Astrocyte of the hippocampus (primary cell): ENCODE results near the gene NUBP2.
"Not testable (repeated sequence)": the region's sequence is repeated elsewhere in the genome, so short reads cannot be mapped to it uniquely, and the experiment has no call there.

Experiments
- DNase-seq: peaks from one replicate; pipeline ENCODE4 v3.0.0; 2011; ENCODE audit warnings: low read depth, low spot score

The NUBP2 gene

DNA sequence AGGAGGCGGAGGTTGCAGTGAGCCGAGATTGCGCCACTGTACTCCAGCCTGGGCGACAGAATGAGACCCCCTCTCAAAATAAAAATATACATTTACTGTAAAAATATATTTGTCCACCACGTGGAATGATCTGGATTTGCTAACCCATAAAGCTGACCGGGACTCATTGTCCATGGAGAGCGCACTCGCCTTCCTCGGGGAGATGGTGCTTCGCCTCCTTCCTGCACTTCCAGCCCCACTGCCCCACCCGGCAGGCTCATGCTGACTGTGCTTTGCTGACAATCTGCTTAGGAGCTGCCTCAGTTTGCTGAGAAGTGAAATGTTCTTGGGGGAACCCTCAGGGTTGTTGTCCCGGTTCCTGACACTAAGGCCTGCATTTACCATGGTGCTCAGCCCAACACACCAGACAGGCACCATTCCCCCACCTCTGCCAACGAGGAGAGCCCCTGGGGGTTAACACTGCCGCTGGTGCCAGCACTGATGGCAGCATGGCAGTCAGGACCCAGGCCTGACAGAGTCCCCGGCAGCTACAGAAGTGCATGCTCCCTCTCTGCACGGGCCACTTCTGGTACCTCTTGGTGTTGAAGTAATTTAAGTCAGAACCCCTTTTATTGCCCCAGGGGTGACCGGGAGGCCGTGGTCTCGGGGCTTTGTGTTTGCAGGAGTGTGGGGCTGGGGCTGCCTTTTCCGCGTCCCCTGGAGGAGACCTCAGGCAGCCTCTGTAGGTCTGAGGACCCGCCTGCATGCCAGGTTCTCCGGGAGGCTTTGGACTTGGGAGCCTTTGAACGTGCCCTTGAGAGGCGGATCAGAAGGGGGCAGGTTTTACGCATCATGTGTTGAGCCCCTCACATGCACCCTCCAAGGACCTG lies 2.5 kb downstream of the NUBP2 start:
- no peak for DNase-seq

- DNase-seq: no peak
Measured at GRCh38 chr16:1785846-1786170, 3.0 kb downstream of the NUBP2 start.

DNA sequence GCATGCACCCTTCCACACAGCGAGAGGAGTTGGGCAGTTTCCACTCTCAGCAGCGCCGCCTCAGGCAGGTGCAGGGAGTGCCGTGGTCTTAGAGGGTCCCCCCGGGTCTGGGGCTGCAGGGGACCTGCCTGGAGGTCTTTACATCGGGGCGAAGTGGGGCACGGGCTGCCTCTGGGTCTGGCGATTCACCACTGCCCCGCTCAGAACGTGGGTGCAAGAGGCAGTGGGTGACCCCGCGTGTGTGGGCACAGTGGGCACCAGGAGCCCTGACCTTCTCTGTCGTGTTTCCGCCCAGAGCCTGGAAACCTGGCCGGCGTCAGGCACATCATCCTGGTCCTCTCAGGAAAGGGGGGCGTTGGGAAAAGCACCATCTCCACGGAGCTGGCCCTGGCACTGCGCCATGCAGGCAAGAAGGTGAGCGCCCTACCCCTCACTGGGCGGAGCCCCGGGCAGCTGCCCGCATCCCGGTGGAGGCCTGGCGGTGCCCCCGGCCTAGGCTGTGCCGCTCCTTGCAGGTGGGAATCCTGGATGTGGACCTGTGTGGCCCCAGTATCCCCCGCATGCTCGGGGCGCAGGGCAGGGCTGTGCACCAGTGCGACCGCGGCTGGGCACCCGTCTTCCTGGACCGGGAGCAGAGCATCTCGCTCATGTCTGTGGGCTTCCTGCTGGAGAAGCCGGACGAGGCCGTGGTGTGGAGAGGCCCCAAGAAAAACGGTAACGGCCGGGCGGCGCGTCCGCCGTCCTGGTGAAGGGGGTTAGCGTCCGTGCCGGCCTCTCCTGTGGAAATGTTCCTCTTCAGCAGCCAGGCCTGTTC lies 3.7 kb downstream of the NUBP2 start:
- DNase-seq: no peak

- no peak for DNase-seq
Measured at GRCh38 chr16:1787056-1787321, 4.2 kb downstream of the NUBP2 start.

- no peak for DNase-seq
Measured at GRCh38 chr16:1787322-1788094, 4.7 kb downstream of the NUBP2 start.

- DNase-seq: no peak
Measured at GRCh38 chr16:1788095-1788707, 5.4 kb downstream of the NUBP2 start.

DNA sequence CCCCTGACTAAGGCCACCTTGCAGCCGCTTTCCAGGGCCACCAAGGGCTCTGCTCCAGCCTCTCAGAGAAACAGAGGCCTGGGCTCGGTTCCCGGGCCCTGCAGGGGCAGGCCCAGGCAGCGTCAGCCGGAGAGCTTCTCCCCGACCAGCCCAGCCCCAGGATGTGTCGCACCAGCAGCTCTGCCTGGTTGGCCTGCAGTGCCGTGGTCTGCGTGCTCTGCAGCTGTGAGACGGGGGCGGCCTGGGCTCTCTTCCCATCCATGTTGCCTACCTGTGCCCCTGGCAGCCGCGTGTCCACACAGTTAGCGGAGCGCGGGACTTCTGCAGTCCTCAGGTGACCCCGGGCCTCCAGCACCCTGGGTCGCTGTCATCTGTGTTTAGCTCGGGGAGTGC lies 5.9 kb downstream of the NUBP2 start:
- no peak for DNase-seq

DNA sequence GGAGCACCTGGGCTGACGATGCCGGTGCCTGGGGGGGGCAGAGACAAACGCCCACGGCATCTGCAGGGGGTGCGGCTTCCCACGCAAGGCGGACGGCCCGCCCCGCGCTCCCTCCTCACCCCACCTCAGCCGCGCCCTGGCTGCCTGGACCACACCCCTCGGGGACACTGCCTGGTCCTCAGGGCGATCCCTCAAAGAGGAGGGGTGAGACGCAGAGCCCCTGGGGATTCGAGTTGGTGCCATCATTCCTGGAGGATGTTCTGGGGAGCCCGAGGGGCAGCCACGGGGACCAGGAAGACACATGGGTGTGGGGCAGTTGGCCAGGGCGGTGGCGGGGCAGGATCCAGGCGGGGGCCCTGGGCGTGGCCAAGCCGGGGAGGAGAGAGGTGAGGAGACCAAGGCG lies 6.9 kb downstream of the NUBP2 start:
- DNase-seq: no peak

DNA sequence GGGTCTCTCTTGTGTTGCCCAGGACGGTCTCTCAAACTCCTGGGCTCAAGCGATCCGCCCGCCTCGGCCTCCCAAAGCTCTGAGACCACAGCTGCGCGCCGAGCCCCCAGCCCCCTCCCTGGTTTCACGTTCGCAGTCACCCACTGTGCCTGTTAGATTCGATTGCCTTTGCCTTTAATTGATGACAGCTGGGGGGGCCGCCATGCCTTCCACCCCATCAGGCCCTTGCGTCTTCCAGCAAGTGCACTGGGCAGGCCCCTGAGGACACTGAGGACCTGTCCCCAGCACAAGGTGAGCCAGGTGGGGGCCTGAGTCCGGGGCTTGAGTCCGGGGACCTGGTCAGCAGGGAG lies 7.5 kb downstream of the NUBP2 start:
- no peak for DNase-seq

DNA sequence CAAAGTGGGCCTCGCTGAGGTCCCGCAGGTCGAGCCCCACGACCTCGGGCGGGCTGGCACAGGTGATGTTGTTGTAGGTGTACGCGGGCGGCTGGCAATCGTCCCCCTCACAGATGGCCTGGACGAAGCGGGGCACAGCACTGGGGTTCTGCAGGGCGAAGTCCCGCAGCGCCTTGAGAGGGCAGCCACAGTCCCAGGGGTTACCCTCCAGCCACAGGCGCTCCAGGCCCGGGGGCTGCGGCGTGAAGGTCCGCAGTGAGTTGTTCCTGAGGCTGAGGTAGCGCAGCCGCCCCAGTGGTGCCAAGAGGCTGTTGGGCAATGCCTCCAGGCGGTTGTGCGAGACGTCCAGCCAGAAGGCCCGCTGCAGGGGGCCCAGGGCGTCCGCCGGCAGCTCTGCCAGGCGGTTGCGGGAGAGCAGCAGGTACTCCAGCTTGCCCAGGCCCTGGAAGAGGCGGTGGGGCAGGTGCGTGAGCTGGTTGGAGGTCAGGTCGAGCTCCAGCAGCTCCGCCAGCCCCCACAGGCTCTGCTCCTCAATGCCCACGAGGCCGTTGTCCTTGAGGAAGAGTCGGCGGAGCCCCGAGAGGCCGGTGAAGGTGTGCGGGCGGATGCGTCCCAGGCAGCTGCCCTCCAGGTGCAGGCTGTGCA lies 8.0 kb downstream of the NUBP2 start:
- no peak for DNase-seq

DNA sequence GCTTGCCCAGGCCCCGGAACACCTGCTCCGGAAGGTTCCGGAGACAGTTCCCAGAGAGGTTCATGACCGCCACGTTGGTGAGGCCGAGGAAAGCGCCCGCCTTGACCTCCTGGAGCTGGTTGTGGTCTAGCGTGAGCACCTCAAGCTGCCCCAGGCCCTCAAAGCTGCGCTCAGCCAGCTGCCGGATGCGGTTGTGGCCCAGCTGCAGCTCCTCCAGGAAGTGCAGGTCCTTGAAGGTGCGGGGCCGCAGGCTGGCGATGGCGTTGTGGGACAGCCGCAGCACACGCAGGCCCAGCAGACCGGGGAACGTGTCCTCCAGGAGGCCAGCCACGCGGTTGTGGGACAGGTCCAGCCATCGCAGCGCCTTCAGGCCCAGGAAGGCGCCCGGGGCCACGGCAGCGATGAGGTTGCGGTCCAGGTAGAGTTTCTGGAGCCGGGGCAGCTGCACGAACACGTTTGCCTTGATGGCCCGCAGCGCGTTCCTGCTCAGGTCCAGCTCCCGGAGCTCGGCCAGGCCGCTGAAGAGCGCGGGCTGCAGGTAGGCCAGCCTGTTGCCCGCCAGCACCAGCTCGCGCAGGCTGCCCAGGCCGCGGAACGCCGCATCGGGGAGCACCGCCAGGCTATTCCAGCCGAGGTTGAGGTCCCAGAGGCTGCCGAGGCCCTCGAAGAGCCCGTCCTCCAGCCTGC lies 8.6 kb downstream of the NUBP2 start:
- DNase-seq: no peak

DNA sequence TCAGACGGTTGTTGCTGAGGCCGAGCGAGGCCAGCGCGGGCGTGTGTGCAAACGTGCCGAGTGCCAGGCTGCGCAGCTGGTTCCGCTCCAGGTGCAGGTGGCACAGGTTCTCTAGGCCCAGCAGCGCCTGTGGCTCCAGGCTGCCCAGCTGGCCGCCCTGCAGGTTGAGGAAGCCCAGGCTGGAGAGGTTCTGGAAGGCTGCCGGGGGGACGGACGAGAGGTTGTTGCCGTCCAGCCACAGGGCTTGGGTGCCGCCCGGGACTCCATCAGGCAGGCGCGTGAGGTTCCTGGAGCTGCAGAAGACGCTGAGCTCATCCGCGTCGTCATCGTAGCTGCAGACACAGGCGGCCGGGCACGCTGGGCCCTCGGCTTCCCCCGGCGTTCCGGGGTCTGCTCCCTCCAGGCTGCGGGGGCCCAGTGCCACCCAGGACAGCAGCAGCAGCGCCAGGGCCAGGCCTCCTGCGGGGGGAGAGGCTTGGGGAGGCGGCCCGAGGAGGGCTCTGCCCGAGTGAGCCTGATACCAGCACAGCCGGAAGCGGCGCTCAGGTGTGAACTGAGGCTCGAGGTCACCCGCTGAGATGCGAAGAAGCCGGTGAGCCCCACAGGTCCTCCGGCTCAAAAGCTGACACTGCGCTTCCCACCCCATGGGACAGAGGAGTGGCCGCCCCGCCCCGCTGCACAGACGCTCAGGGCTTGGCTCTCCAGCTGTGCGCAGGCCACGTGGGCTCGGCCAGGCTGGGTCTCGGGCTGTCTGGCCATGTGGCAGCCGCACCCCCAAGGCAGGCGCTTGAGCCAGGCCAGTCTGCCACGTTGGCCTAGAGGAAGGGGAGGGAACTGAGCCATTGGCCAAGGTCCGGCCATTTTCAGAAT lies 9.4 kb downstream of the NUBP2 start:
- DNase-seq: no peak

- no peak for DNase-seq
Measured at GRCh38 chr16:1792836-1793577, 10.2 kb downstream of the NUBP2 start.

DNA sequence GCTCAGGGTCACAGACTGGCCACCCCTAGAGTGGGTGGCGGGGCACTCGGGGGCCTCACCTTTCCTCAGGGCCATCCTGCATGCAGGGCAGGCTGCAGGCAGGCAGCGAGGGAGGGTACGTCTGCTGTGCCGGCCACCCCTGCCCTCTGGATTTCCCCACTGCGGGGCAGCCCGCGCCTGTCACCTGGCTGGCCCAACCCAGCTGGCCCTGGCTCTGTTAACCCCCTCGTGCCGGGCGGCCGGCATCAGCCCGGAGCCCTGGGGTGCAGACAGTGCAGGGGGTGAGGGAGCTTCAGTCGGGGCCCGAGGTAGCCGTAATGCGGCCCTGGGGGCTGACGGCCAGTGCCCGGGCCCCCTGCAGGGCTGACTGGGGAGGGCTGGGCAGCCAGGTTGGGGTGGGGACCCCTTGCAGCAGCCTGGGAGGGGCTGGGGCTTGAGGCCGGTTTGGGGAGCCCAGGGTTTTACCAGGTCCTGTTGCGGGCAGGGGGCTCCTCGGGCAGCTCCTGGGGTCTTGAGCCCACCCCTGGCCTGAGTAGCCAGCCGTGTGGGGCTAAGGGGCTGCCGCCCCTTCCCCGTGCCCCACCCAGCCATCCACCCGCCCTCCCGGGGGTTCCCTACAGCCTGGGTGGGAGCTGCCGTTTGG lies 10.9 kb downstream of the NUBP2 start, which contains the start of gene IGFALS:
Gene IGFALS (minus strand): TSS at position 128 of the 643 bp plus-strand sequence. CDS start 53 bp downstream, at position 75.
- DNase-seq: no peak

GRCh38 chr16:1794221-1794871 lies 11.6 kb downstream of the NUBP2 start:
- no peak for DNase-seq

- DNase-seq: no peak
Measured at GRCh38 chr16:1794908-1795666, 12.3 kb downstream of the NUBP2 start.

- not testable (repeated sequence) for DNase-seq
Measured at GRCh38 chr16:1799263-1799662, 16.5 kb downstream of the NUBP2 start.
